ENCODE data around the gene ANKRD27.
A peak's percentile ranks its signal among the peaks of the same experiment; 100 is the strongest.
"Not testable (repeated sequence)": the region's sequence is repeated elsewhere in the genome, so short reads cannot be mapped to it uniquely, and the experiment has no call there.

ANKRD27 gene

GRCh38 chr19:32674931-32675719 lies at the start of gene ANKRD27:
ANKRD27 (minus strand) TSS chr19:32675180; CDS start chr19:32659015, 16,165 bp downstream.
- peak; percentile 86 to 90 for DNase-seq

- no peak for DNase-seq
These were observed 45.9 kb upstream of the ANKRD27 start for GRCh38 chr19:32720936-32721250.

- DNase-seq, result no peak
These were observed 45.4 kb upstream of the ANKRD27 start for GRCh38 chr19:32720216-32720935.

- no peak for DNase-seq
These were observed 44.7 kb upstream of the ANKRD27 start, which contains the start of gene TDRD12 for GRCh38 chr19:32719611-32720059. TDRD12 (plus strand) TSS chr19:32719767; CDS start chr19:32720073, 306 bp downstream.

GRCh38 chr19:32718286-32718685 lies 43.3 kb upstream of the ANKRD27 start:
- no peak for DNase-seq

GRCh38 chr19:32717496-32717895 lies 42.5 kb upstream of the ANKRD27 start:
- peak in 1 of 2 experiments; percentile 3 for DNase-seq

- not testable (repeated sequence) for DNase-seq
These were observed 41.2 kb upstream of the ANKRD27 start for GRCh38 chr19:32716203-32716602.

GRCh38 chr19:32711747-32712146 lies 36.8 kb upstream of the ANKRD27 start:
- no peak for DNase-seq

- no peak for DNase-seq
These were observed 34.1 kb upstream of the ANKRD27 start for GRCh38 chr19:32709032-32709431.

- no peak for DNase-seq
These were observed 33.5 kb upstream of the ANKRD27 start for GRCh38 chr19:32708457-32708856.

- not testable (repeated sequence) for DNase-seq
These were observed 29.0 kb upstream of the ANKRD27 start for GRCh38 chr19:32704006-32704405.

- DNase-seq, result no peak
These were observed 27.0 kb upstream of the ANKRD27 start for GRCh38 chr19:32702010-32702409.

- not testable (repeated sequence) for DNase-seq
These were observed 25.1 kb upstream of the ANKRD27 start for GRCh38 chr19:32700129-32700528.

- DNase-seq, result not testable (repeated sequence)
These were observed 21.8 kb upstream of the ANKRD27 start for GRCh38 chr19:32696771-32697170.

GRCh38 chr19:32695506-32695905 lies 20.5 kb upstream of the ANKRD27 start:
- DNase-seq, result not testable (repeated sequence)

GRCh38 chr19:32694851-32695250 lies 19.9 kb upstream of the ANKRD27 start:
- DNase-seq, result not testable (repeated sequence)

GRCh38 chr19:32694316-32694715 lies 19.3 kb upstream of the ANKRD27 start:
- DNase-seq, result not testable (repeated sequence)

- not testable (repeated sequence) for DNase-seq
These were observed 18.4 kb upstream of the ANKRD27 start for GRCh38 chr19:32693151-32694108.

- DNase-seq, result no peak
These were observed 17.7 kb upstream of the ANKRD27 start for GRCh38 chr19:32692727-32693061.

GRCh38 chr19:32691952-32692726 lies 17.2 kb upstream of the ANKRD27 start:
- no peak for DNase-seq

GRCh38 chr19:32691291-32691951 lies 16.4 kb upstream of the ANKRD27 start, which contains the start of gene NUDT19:
NUDT19 (plus strand) TSS chr19:32691821; CDS start chr19:32691961, 140 bp downstream.
- DNase-seq, result peak in 1 of 2 experiments; percentile 6
